Measurements from ENCODE around the gene OTUB2.

GRCh38 chr14:94079891-94080620, 53.9 kb downstream of the OTUB2 start:
- TF ChIP-seq POLR2A (IDR thresholded peaks at IDR 0.05), result no peak
- TF ChIP-seq CTCF (IDR thresholded peaks at IDR 0.05), result no peak
- no peak for TF ChIP-seq POLR2AphosphoS5 (IDR thresholded peaks at IDR 0.05)
- no peak for TF ChIP-seq EP300 (IDR thresholded peaks at IDR 0.05)
